Ascending aorta (tissue), 2 donors: ENCODE data around the gene KRT1. TPM values are rescaled to one million over a fixed set of nuclear protein-coding genes. Genes with fewer than 3 reads are reported as not detected.

Source experiments
- DNase-seq, 2 donors: peaks; one replicate each; pipeline ENCODE4 v3.0.0-alpha.2; 2019; ENCODE audit warnings: low spot score in 2 of 2
- H3K27ac ChIP-seq, 2 donors: fragments of 200-600 bp; sonication (generic); one replicate each; pipeline ENCODE4 v1.5.1; 2016 to 2017; ENCODE audit warnings: mild to moderate bottlenecking in 1 of 2
- H3K27me3 ChIP-seq: fragments of 200-600 bp; sonication (generic); one replicate; pipeline ENCODE4 v1.5.1; 2017
- H3K36me3 ChIP-seq, 2 donors: fragments of 200-600 bp; sonication (generic); one replicate each; pipeline ENCODE4 v1.5.1; 2016
- H3K4me1 ChIP-seq, 2 donors: fragments of 200-600 bp; sonication (generic); one replicate each; pipeline ENCODE4 v1.5.1; 2016 to 2017; ENCODE audit warnings: mild to moderate bottlenecking in 1 of 2
- H3K4me3 ChIP-seq, 2 donors: fragments of 200-600 bp; sonication (generic); one replicate each; pipeline ENCODE4 v1.5.1; 2016 to 2017; ENCODE audit warnings: mild to moderate bottlenecking in 1 of 2
- H3K9me3 ChIP-seq, 2 donors: fragments of 200-600 bp; sonication (generic); one replicate each; pipeline ENCODE4 v1.5.1; 2016
- CTCF ChIP-seq, 3 experiments: fragments of 200-600 bp in 2 of 3; fragments of 450-650 bp in 1 of 3; sonication (generic) in 2 of 3; IDR thresholded peaks; one replicate each; pipeline ENCODE4 v1.5.1; 2016 to 2019; ENCODE audit warnings: antibody characterized with exemption in 3 of 3, mild to moderate bottlenecking in 1 of 3, moderate library complexity in 1 of 3
- intact Hi-C: fragments of 100-400 bp; cut with DNase I; formaldehyde crosslinking; loops from one replicate; pipeline ENCODE4 v1.15.1; 2023
- total RNA-seq: library from RNA; depleted of rRNA; stranded (reverse); fragments of >200 nt; gene quantifications from one replicate; pipeline ENCODE4 v1.1.0, GENCODE V29; 2016

Gene KRT1
- total RNA-seq, 1 donor from 2014 or later: not detected

DNA sequence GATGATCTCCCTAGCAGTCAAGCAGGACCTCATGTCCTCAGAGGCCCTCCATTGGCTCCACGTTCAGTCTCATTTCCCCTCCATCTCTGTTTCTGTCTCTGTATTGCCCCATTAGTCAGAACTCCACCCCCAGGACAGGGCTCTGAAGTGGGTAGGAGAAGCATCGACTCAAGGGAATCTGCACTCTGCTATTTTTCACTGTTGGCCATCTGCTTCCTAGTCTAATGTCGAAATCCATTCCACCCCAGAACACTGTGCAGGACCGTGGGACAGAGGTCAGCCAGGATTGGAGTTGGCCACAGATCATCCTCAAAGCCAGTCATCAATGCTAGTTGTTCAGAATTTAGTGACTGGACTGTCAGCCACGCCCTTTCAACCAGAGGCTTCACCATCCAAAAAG lies 13.1 kb upstream of the KRT1 start:
- no peak overlapping the region for H3K4me3 ChIP-seq
- no peak overlapping the region for H3K27ac ChIP-seq
- H3K36me3 ChIP-seq: no peaks in the 10 kb centered on the region
- no peak for DNase-seq
- intact Hi-C loops: no loop called here
- H3K9me3 ChIP-seq: no peaks in the 10 kb centered on the region
- H3K27me3 ChIP-seq: no peaks in the 10 kb centered on the region
- TF ChIP-seq CTCF (IDR thresholded peaks at IDR 0.05): no peak
- H3K4me1 ChIP-seq: peaks cover 5 to 6% of the 10 kb centered on the region in 2 donors

DNA sequence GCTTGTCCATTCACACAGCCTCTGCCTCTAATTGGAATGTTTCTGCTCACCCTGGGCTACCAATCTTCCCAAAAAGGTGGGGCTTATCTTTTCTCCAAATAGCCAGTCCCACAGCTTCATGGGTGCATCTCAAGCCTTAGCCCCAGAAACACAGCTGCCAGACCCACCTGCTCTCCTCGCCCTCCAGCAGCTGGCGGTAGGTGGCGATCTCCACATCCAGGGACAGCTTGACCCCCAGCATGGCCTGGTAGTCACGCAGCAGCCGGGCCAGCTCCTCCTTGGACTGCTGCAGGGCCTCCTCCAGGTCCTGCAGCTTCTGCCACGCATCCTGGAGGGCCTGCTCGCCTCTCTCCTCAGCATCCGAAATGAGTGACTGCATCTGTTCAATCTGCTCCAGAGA lies 12.0 kb upstream of the KRT1 start:
- Histone ChIP-seq H3K4me3 (no peak overlapping the region), H3K36me3 (no peaks in the 10 kb centered on the region), H3K27ac (no peak overlapping the region), H3K27me3 (no peaks in the 10 kb centered on the region), H3K4me1 (peaks cover 5 to 6% of the 10 kb centered on the region in 2 donors), H3K9me3 (no peaks in the 10 kb centered on the region)
- TF ChIP-seq CTCF (IDR thresholded peaks at IDR 0.05): no peak
- intact Hi-C loops: no loop called here
- DNase-seq: no peak

DNA sequence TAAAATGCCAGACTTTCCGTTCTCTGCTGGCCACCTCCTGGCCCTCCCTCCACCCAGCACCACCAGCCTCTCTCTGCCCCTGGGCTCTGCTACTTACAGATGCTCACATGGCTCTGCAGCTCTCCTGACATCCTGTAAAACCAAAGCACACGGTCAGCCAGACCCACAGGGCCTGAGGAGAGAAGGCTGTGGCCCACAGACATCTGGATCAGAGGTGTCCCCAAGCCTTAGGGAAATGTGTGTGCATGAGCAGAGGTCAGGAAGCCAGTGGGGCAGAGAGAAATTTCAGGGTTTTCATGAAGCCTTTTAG lies 11.6 kb upstream of the KRT1 start:
- Histone ChIP-seq H3K27ac (no peak overlapping the region), H3K36me3 (no peaks in the 10 kb centered on the region), H3K27me3 (no peaks in the 10 kb centered on the region), H3K4me3 (no peak overlapping the region), H3K4me1 (peaks cover 5 to 6% of the 10 kb centered on the region in 2 donors), H3K9me3 (no peaks in the 10 kb centered on the region)
- DNase-seq: no peak
- intact Hi-C loops: no loop called here
- TF ChIP-seq CTCF (IDR thresholded peaks at IDR 0.05): no peak

- no peak for TF ChIP-seq CTCF (IDR thresholded peaks at IDR 0.05)
- H3K27me3 ChIP-seq: no peaks in the 10 kb centered on the region
- H3K9me3 ChIP-seq: no peaks in the 10 kb centered on the region
- H3K4me3 ChIP-seq: peak overlapping the region; percentile 39 to 56
- no peak overlapping the region for H3K27ac ChIP-seq
- H3K4me1 ChIP-seq: peaks cover 5 to 6% of the 10 kb centered on the region in 2 donors
- no peaks in the 10 kb centered on the region for H3K36me3 ChIP-seq
- DNase-seq: no peak
- intact Hi-C loops: no loop called here
Measured at GRCh38 chr12:52691076-52691840, 11.1 kb upstream of the KRT1 start.

- Histone ChIP-seq H3K4me3 (peak overlapping the region; percentile 39 to 56), H3K36me3 (no peaks in the 10 kb centered on the region), H3K27me3 (no peaks in the 10 kb centered on the region), H3K9me3 (no peaks in the 10 kb centered on the region), H3K27ac (no peak overlapping the region), H3K4me1 (peaks cover 5 to 6% of the 10 kb centered on the region in 2 donors)
- TF ChIP-seq CTCF (IDR thresholded peaks at IDR 0.05): no peak
- intact Hi-C loops: no loop called here
- DNase-seq: no peak
Measured at GRCh38 chr12:52690351-52691075, 10.3 kb upstream of the KRT1 start.
